CD8-positive, alpha-beta memory T cell (primary cell): ENCODE data around the gene GTSE1. TPM values are rescaled to one million over a fixed set of nuclear protein-coding genes. Genes with fewer than 3 reads are reported as not detected.
A peak's percentile ranks its signal among the peaks of the same experiment; 100 is the strongest.

Experiments used
- CTCF ChIA-PET: fragments of 350-600 bp; sonication (Branson Sonifier 250); formaldehyde crosslinking; loops from one replicate; lab custom pipeline; 2021; ENCODE audit warnings: antibody characterized with exemption; lab: Charles Lee
- POLR2A ChIA-PET: fragments of 350-600 bp; sonication (Branson Sonifier 250); formaldehyde crosslinking; loops from one replicate; lab custom pipeline; 2021; ENCODE audit warnings: antibody characterized with exemption; lab: Charles Lee
- DNase-seq, 5 donors: peaks; one replicate each; pipeline versions ENCODE4 v3.0.0 to v3.0.0-alpha.2; 2020 to 2022; ENCODE audit warnings: mixed read lengths in 1 of 5
- H3K27ac ChIP-seq: one replicate; pipeline ENCODE4 v1.7.0; 2013; ENCODE audit warnings: low read depth, mild to moderate bottlenecking, low read length, moderate library complexity
- H3K27me3 ChIP-seq: 2 replicates; pipeline ENCODE4 v1.7.0; 2013; ENCODE audit warnings: low read length, mild to moderate bottlenecking; ENCODE audit not compliant: insufficient read depth, poor library complexity, severe bottlenecking
- H3K36me3 ChIP-seq: 2 replicates; pipeline ENCODE4 v1.7.0; 2013; ENCODE audit warnings: mild to moderate bottlenecking, low read length, moderate library complexity; ENCODE audit not compliant: insufficient read depth
- H3K4me1 ChIP-seq: 2 replicates; pipeline ENCODE4 v1.7.0; 2013; ENCODE audit warnings: mild to moderate bottlenecking, low read length, moderate library complexity; ENCODE audit not compliant: insufficient read depth
- H3K4me3 ChIP-seq: 2 replicates; pipeline ENCODE4 v1.7.0; 2013; ENCODE audit warnings: mild to moderate bottlenecking, low read length
- H3K9me3 ChIP-seq: 2 replicates; pipeline ENCODE4 v1.7.0; 2013; ENCODE audit warnings: mild to moderate bottlenecking, low read length
- H3K27ac Mint-ChIP-seq, 8 donors: one replicate each; pipeline ENCODE4 v1.8.0; 2020 to 2021; ENCODE audit warnings: mixed read lengths in 8 of 8, mild to moderate bottlenecking in 6 of 8, inconsistent platforms in 3 of 8, moderate library complexity in 3 of 8
- H3K27me3 Mint-ChIP-seq, 2 donors: one replicate each; pipeline ENCODE4 v1.8.0; 2020 to 2021; ENCODE audit warnings: mixed read lengths in 2 of 2, mild to moderate bottlenecking in 1 of 2, moderate library complexity in 1 of 2
- H3K36me3 Mint-ChIP-seq, 3 donors: one replicate each; pipeline ENCODE4 v1.8.0; 2020 to 2021; ENCODE audit warnings: mixed read lengths in 3 of 3, inconsistent platforms in 1 of 3, mild to moderate bottlenecking in 1 of 3
- H3K4me1 Mint-ChIP-seq, 3 donors: one replicate each; pipeline ENCODE4 v1.8.0; 2020 to 2021; ENCODE audit warnings: mixed read lengths in 3 of 3, inconsistent platforms in 1 of 3, mild to moderate bottlenecking in 1 of 3
- H3K4me3 Mint-ChIP-seq, 7 donors: one replicate each; pipeline ENCODE4 v1.8.0; 2020 to 2021; ENCODE audit warnings: mixed read lengths in 7 of 7, mild to moderate bottlenecking in 6 of 7, moderate library complexity in 4 of 7, inconsistent platforms in 2 of 7
- H3K9me3 Mint-ChIP-seq, 5 donors: one replicate each; pipeline ENCODE4 v1.8.0; 2020 to 2022; ENCODE audit warnings: mixed read lengths in 5 of 5, mild to moderate bottlenecking in 3 of 5, moderate library complexity in 2 of 5, inconsistent platforms in 1 of 5
- polyA plus RNA-seq: library from polyadenylated mRNA; unstranded; fragments of 300-500 nt; fragmentation: Illumina TruSeq; gene quantifications from one replicate; pipeline ENCODE4 v1.2.3, GENCODE V29; 2021
- total RNA-seq, 2 experiments: library from RNA; stranded (reverse); gene quantifications; one replicate each; pipeline ENCODE4 v1.2.3, GENCODE V29; 2021

GTSE1 gene
- total and polyA plus RNA-seq, 3 experiments from 2014 or later = 0.10 to 30.9 (median 27.4) TPM

GRCh38 chr22:46327691-46328465 lies 31.2 kb downstream of the GTSE1 start:
- Mint-ChIP-seq H3K36me3 (no peaks in the 10 kb centered on the region), H3K4me1 (no peaks in the 10 kb centered on the region), H3K27me3 (no peaks in the 10 kb centered on the region), H3K4me3 (no peak overlapping the region), H3K27ac (no peak overlapping the region), H3K9me3 (no peaks in the 10 kb centered on the region)
- H3K27me3 ChIP-seq = no peaks in the 10 kb centered on the region
- H3K9me3 ChIP-seq = no peaks in the 10 kb centered on the region
- DNase-seq = peak in 1 of 5 donors; percentile 26
- no peak overlapping the region for H3K27ac ChIP-seq
- POLR2A ChIA-PET = no interaction called here
- H3K36me3 ChIP-seq = no peaks in the 10 kb centered on the region
- CTCF ChIA-PET = no interaction called here
- no peak overlapping the region for H3K4me3 ChIP-seq
- no peaks in the 10 kb centered on the region for H3K4me1 ChIP-seq

DNA sequence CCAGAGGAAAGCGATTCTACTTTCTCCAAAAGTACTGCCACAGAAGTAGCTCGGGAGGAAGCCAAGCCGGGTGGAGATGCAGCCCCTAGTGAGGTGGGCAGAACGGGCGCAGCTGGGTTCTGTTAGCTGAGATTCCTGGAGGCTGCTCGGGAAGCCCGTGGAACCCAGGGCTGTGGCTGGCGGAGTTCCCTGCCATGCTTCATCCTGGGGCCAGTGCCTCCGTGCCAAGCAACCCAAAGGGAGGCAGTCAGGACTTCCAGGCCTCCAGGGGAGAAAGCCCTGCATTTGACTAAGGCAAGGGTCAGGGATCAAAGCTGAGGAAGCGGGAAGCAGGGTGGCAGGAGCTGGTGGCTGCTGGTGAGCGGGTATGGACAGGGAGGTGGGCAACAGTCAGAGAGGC lies 32.1 kb downstream of the GTSE1 start:
- peak in 1 of 5 donors; percentile 19 for DNase-seq
- H3K9me3 ChIP-seq = no peaks in the 10 kb centered on the region
- Mint-ChIP-seq H3K4me3 (no peak overlapping the region), H3K27ac (no peak overlapping the region), H3K9me3 (no peaks in the 10 kb centered on the region), H3K27me3 (no peaks in the 10 kb centered on the region), H3K4me1 (no peaks in the 10 kb centered on the region), H3K36me3 (no peaks in the 10 kb centered on the region)
- no peak overlapping the region for H3K4me3 ChIP-seq
- ChIA-PET CTCF (interaction anchor here (0.6 kb wide), 1 partner anchor 134 kb away, joined by 3 read pairs; no protein-coding TSS in a partner anchor), POLR2A (no interaction called here)
- no peaks in the 10 kb centered on the region for H3K36me3 ChIP-seq
- H3K27ac ChIP-seq = no peak overlapping the region
- H3K27me3 ChIP-seq = no peaks in the 10 kb centered on the region
- H3K4me1 ChIP-seq = no peaks in the 10 kb centered on the region

DNA sequence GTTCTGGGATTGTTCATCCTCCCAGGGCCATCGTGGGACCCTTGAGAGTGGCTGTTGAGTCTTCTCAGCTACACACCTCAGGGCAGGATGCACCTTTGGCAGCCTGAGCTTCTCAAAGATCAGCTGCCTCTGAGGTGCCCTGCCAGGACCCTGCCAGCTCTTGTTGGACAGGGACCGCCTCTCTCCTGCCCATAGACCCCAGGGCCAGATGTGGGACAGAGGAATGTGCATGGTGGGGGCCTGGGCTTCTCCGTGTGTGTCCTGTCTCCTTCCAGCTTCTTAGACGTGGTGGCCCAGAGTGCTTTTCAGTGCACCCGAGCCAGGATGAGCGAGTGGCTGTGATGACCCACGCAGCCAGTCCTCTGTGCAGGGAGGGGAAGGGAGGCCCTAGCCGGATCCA lies 32.9 kb downstream of the GTSE1 start:
- Mint-ChIP-seq H3K36me3 (no peaks in the 10 kb centered on the region), H3K4me1 (peaks cover 0 to 4% (median 4%) of the 10 kb centered on the region in 3 donors), H3K27ac (peak overlapping the region in 1 of 8 donors; percentile 38), H3K4me3 (no peak overlapping the region), H3K27me3 (no peaks in the 10 kb centered on the region), H3K9me3 (no peaks in the 10 kb centered on the region)
- ChIA-PET POLR2A (no interaction called here), CTCF (no interaction called here)
- H3K27ac ChIP-seq = no peak overlapping the region
- H3K4me3 ChIP-seq = no peak overlapping the region
- no peak for DNase-seq
- H3K27me3 ChIP-seq = no peaks in the 10 kb centered on the region
- H3K9me3 ChIP-seq = no peaks in the 10 kb centered on the region
- no peaks in the 10 kb centered on the region for H3K36me3 ChIP-seq
- no peaks in the 10 kb centered on the region for H3K4me1 ChIP-seq

DNA sequence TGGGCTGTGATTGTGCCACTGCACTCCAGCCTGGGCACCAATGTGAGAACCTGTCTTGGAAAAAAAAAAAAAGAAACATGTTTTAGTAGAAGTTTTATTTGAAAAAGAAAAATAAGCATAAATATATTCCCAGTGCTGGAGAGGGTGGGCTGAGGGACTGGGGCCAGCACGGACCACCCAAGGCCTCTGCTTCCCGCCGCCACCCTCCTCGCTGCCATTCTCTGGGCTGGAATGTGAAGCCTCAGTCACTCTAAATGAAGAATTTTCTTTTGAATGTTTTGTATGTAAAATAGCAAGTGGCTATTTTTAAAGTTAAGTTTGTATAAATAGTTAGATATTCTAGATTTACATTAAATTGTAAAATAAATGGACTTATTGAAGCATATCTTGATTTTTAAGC lies 33.8 kb downstream of the GTSE1 start:
- Histone ChIP-seq H3K9me3 (no peaks in the 10 kb centered on the region), H3K36me3 (no peaks in the 10 kb centered on the region), H3K4me1 (no peaks in the 10 kb centered on the region), H3K27me3 (no peaks in the 10 kb centered on the region), H3K27ac (no peak overlapping the region), H3K4me3 (no peak overlapping the region)
- H3K9me3 Mint-ChIP-seq = no peaks in the 10 kb centered on the region
- DNase-seq = no peak
- H3K27me3 Mint-ChIP-seq = no peaks in the 10 kb centered on the region
- CTCF ChIA-PET = no interaction called here
- no peak overlapping the region for H3K4me3 Mint-ChIP-seq
- POLR2A ChIA-PET = no interaction called here
- peaks cover 2 to 11% (median 9%) of the 10 kb centered on the region in 3 donors for H3K4me1 Mint-ChIP-seq
- peaks cover 0 to 3% (median 0%) of the 10 kb centered on the region in 3 donors for H3K36me3 Mint-ChIP-seq
- no peak overlapping the region for H3K27ac Mint-ChIP-seq

GRCh38 chr22:46331496-46331895 lies 34.8 kb downstream of the GTSE1 start:
- ChIA-PET POLR2A (no interaction called here), CTCF (interaction anchor here (0.9 to 1.4 kb wide), 2 partner anchors 54 to 325 kb away, joined by 3 read pairs; no protein-coding TSS in a partner anchor)
- no peak overlapping the region for H3K4me3 ChIP-seq
- Mint-ChIP-seq H3K27me3 (no peaks in the 10 kb centered on the region), H3K27ac (no peak overlapping the region), H3K4me3 (no peak overlapping the region), H3K4me1 (peaks cover 6 to 15% (median 13%) of the 10 kb centered on the region in 3 donors), H3K9me3 (no peaks in the 10 kb centered on the region), H3K36me3 (peaks cover 0 to 8% (median 0%) of the 10 kb centered on the region in 3 donors)
- H3K9me3 ChIP-seq = no peaks in the 10 kb centered on the region
- H3K4me1 ChIP-seq = peaks cover 2% of the 10 kb centered on the region
- H3K27ac ChIP-seq = no peak overlapping the region
- no peak for DNase-seq
- H3K27me3 ChIP-seq = no peaks in the 10 kb centered on the region
- no peaks in the 10 kb centered on the region for H3K36me3 ChIP-seq

GRCh38 chr22:46335201-46336118 lies 38.8 kb downstream of the GTSE1 start, which contains the start of gene TRMU:
Gene TRMU (plus strand): TSS chr22:46335714. CDS start chr22:46335765, 51 bp downstream.
- H3K36me3 ChIP-seq = peaks cover 17% of the 10 kb centered on the region
- H3K27ac Mint-ChIP-seq = peak within 1 kb of the TSS; percentile 71 to 98 (median 94)
- H3K4me1 ChIP-seq = peaks cover 9% of the 10 kb centered on the region
- CTCF ChIA-PET = interaction anchor here (1.0 kb wide), 1 partner anchor 207 kb away, joined by 3 read pairs; no protein-coding TSS in a partner anchor
- H3K27ac ChIP-seq = peak within 1 kb of the TSS; percentile 65
- no peaks in the 10 kb centered on the region for H3K9me3 Mint-ChIP-seq
- POLR2A ChIA-PET = interaction anchor here (1.0 kb wide), 1 partner anchor 427 kb away, joined by 3 read pairs; the partner anchor contains the start of gene TBC1D22A
- no peaks in the 10 kb centered on the region for H3K27me3 Mint-ChIP-seq
- H3K4me3 ChIP-seq = peak within 1 kb of the TSS; percentile 58
- peak; percentile 60 to 74 (median 61) for DNase-seq
- peaks cover 36 to 48% (median 47%) of the 10 kb centered on the region in 3 donors for H3K4me1 Mint-ChIP-seq
- H3K4me3 Mint-ChIP-seq = peak within 1 kb of the TSS; percentile 90 to 97 (median 94)
- H3K36me3 Mint-ChIP-seq = peaks cover 6 to 43% (median 12%) of the 10 kb centered on the region in 3 donors
- H3K27me3 ChIP-seq = no peaks in the 10 kb centered on the region
- no peaks in the 10 kb centered on the region for H3K9me3 ChIP-seq

DNA sequence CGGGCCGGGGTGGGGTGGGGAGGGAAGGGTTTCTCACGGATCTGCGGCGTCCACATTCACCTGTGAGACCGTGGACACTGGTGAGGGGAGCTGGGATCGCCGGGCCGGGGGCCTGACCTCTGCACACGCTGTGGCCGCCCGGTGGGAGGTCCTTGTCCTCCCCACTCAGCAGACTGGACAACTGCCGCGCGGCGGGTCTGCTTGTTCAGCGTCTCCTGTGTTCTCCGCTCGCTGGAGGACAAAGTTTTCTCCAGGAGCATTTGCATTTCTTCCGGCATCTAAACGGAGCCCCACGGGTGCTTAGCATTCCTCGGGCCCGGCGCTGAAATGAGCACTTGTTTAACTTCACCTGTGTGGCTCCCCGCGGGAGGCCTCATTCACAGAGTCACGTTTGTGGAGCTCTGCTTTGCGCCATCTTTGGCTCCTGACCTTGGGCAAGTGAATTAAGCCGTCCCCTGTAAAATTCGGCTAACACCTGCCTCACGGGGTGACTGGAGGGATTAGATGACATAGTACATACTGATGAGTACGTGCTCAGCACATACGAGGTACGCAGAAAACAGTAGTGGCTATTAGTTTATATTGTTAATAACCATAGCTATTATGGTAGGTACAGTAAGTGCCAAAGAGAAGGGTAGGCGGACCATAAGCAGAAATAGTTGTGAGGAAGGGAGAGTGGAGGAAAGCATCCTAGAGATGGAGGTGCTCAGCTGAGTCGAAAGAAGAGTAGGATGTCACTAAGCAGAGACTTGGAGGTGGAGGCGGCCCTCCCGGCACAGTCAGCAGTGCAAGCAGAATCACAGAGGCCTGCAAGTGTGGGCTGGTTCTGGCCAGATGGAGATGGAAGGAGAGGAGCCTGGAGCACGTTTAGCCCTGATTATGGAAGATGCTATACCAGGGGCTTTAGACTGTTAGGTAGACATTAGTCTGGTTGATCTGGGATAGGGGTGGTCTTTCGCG lies 39.7 kb downstream of the GTSE1 start:
- peaks cover 36 to 54% (median 53%) of the 10 kb centered on the region in 3 donors for H3K4me1 Mint-ChIP-seq
- H3K36me3 Mint-ChIP-seq = peaks cover 6 to 50% (median 12%) of the 10 kb centered on the region in 3 donors
- peak in 1 of 5 donors; percentile 41 for DNase-seq
- H3K27me3 Mint-ChIP-seq = no peaks in the 10 kb centered on the region
- H3K27ac Mint-ChIP-seq = peak overlapping the region; percentile 51 to 98 (median 92)
- Histone ChIP-seq H3K9me3 (no peaks in the 10 kb centered on the region), H3K27me3 (no peaks in the 10 kb centered on the region), H3K4me3 (peak overlapping the region; percentile 58), H3K4me1 (peaks cover 9% of the 10 kb centered on the region), H3K27ac (peak overlapping the region; percentile 65), H3K36me3 (peaks cover 20% of the 10 kb centered on the region)
- H3K4me3 Mint-ChIP-seq = peak overlapping the region; percentile 90 to 97 (median 94)
- POLR2A ChIA-PET = interaction anchor here (0.5 to 1.0 kb wide), 2 partner anchors 155 to 426 kb away, joined by 3 read pairs; partner anchors contain the start of gene TBC1D22A
- CTCF ChIA-PET = interaction anchor here (0.9 to 1.2 kb wide), 3 partner anchors 208 to 330 kb away, joined by 3 read pairs; no protein-coding TSS in a partner anchor
- H3K9me3 Mint-ChIP-seq = no peaks in the 10 kb centered on the region
